HCT116 (cell line): ENCODE results near the gene CYP4F3. TPM values are rescaled to one million over a fixed set of nuclear protein-coding genes. Genes with fewer than 3 reads are reported as not detected.

Experiments used
- ATAC-seq: fragments of 200-7000 bp; cut with Tn5 transposase; 2 replicates; pipeline ENCODE4 v1.9.1; 2020; ENCODE audit warnings: mild to moderate bottlenecking, moderate library complexity
- BruUV-seq: library from RNA; stranded (reverse); fragments of 400-500 nt; replicated peaks from 2 replicates; lab custom pipeline; 2021; lab: Mats Ljungman, UMichigan
- CTCF ChIA-PET: fragments of 300-600 bp; sonication (Branson Sonifier 250); formaldehyde crosslinking; loops from one replicate; lab custom pipeline; 2021; ENCODE audit warnings: antibody characterized with exemption; lab: Charles Lee
- POLR2A ChIA-PET: fragments of 300-600, 350-600 bp; sonication (Branson Sonifier 250); formaldehyde crosslinking; loops from one replicate; lab custom pipeline; 2021; ENCODE audit warnings: antibody characterized with exemption; lab: Charles Lee
- RAD21 ChIA-PET, 2 experiments: fragments of 300-600 bp; sonication (Branson Sonifier 250); formaldehyde crosslinking; loops; one replicate each; lab custom pipeline; 2023; ENCODE audit warnings: low total read pairs in 2 of 2; ENCODE audit not compliant: uncharacterized antibody in 2 of 2, unreplicated experiment in 2 of 2, low non-redundant PET in 1 of 2; lab: Charles Lee
- DNase-seq: peaks from one replicate; pipeline ENCODE4 v3.0.0-alpha.2; 2010; ENCODE audit warnings: low read depth, low spot score
- H2AFZ ChIP-seq: fragments of 200-600 bp; shearing (Covaris generic), sonication (generic); 2 replicates; pipeline ENCODE4 v1.6.1; 2017; ENCODE audit warnings: low read depth, mixed run types, mixed read lengths, antibody characterized with exemption, low read length; ENCODE audit not compliant: poor library complexity, severe bottlenecking
- H3K27ac ChIP-seq: 2 replicates; pipeline ENCODE4 v1.5.1; 2012; ENCODE audit warnings: low read depth, low read length
- H3K27me3 ChIP-seq: fragments of 200-600 bp; sonication (generic); 2 replicates; pipeline ENCODE4 v1.6.1; 2016; ENCODE audit warnings: mixed run types, low read length, mixed read lengths; ENCODE audit not compliant: insufficient read depth
- H3K36me3 ChIP-seq, 2 experiments: fragments of 200-500 bp in 1 of 2; fragments of 200-600 bp in 1 of 2; sonication (Bioruptor generic) in 1 of 2; sonication (generic) in 1 of 2; 2 replicates each; pipeline versions ENCODE4 v1.5.1 to v1.6.1; 2014 to 2016; ENCODE audit warnings: low read length in 2 of 2, inconsistent platforms in 1 of 2, mixed read lengths in 1 of 2, mixed run types in 1 of 2; ENCODE audit not compliant: insufficient read depth in 2 of 2, control insufficient read depth in 1 of 2
- H3K4me1 ChIP-seq, 2 experiments: fragments of 200-600 bp in 1 of 2; sonication (generic) in 1 of 2; 2 replicates each; pipeline versions ENCODE4 v1.5.1 to v1.6.1; 2012 to 2017; ENCODE audit warnings: low read length in 2 of 2, inconsistent platforms in 1 of 2, mild to moderate bottlenecking in 1 of 2, mixed read lengths in 1 of 2, mixed run types in 1 of 2, moderate library complexity in 1 of 2; ENCODE audit not compliant: insufficient read depth in 2 of 2, control insufficient read depth in 1 of 2
- H3K4me2 ChIP-seq: fragments of 200-600 bp; sonication (generic); 2 replicates; pipeline ENCODE4 v1.6.1; 2017; ENCODE audit warnings: mixed run types, low read length, mixed read lengths
- H3K4me3 ChIP-seq, 2 experiments: fragments of 200-600 bp in 1 of 2; sonication (generic) in 1 of 2; replicated peaks in 1 of 2; 2 replicates each; pipeline ENCODE4 v1.5.1; 2011 to 2016; ENCODE audit warnings: low read length in 2 of 2, control low read depth in 1 of 2, low read depth in 1 of 2, mild to moderate bottlenecking in 1 of 2, mixed read lengths in 1 of 2, mixed run types in 1 of 2
- H3K79me2 ChIP-seq: fragments of 200-600 bp; sonication (generic); 2 replicates; pipeline ENCODE4 v1.6.1; 2017; ENCODE audit warnings: mild to moderate bottlenecking, mixed run types, low read length, moderate library complexity, mixed read lengths; ENCODE audit not compliant: insufficient read depth
- H3K9ac ChIP-seq: fragments of 200-600 bp; sonication (generic); 2 replicates; pipeline ENCODE4 v1.6.1; 2016; ENCODE audit warnings: low read length, mixed read lengths
- H3K9me2 ChIP-seq: fragments of 200-600 bp; sonication (generic), shearing (Covaris generic); 2 replicates; pipeline ENCODE4 v1.6.1; 2017; ENCODE audit warnings: mixed run types, mild to moderate bottlenecking, moderate library complexity; ENCODE audit not compliant: insufficient read depth
- H3K9me3 ChIP-seq, 2 experiments: fragments of 200-500 bp in 1 of 2; fragments of 200-600 bp in 1 of 2; sonication (Bioruptor generic) in 1 of 2; sonication (generic) in 1 of 2; 2 replicates each; pipeline ENCODE4 v1.6.1; 2014 to 2017; ENCODE audit warnings: low read length in 2 of 2, mixed read lengths in 2 of 2, inconsistent platforms in 1 of 2, low read depth in 1 of 2, mild to moderate bottlenecking in 1 of 2, mixed run types in 1 of 2, moderate library complexity in 1 of 2; ENCODE audit not compliant: control insufficient read depth in 1 of 2, insufficient read depth in 1 of 2
- H4K20me1 ChIP-seq: fragments of 200-600 bp; sonication (generic), shearing (Covaris generic); 2 replicates; pipeline ENCODE4 v1.6.1; 2017; ENCODE audit warnings: mixed run types, mild to moderate bottlenecking, moderate library complexity; ENCODE audit not compliant: insufficient read depth
- CBX3 ChIP-seq: IDR thresholded peaks from 2 replicates; pipeline ENCODE4 v1.6.1; 2012; ENCODE audit warnings: low read depth
- CEBPB ChIP-seq: IDR thresholded peaks from 2 replicates; pipeline ENCODE4 v1.6.1; 2012; ENCODE audit warnings: low read depth
- EGR1 ChIP-seq: IDR thresholded peaks from 2 replicates; pipeline ENCODE4 v1.6.1; 2012; ENCODE audit warnings: low read depth
- EZH2phosphoT487 ChIP-seq: fragments of 200-600 bp; IDR thresholded peaks from 2 replicates; pipeline ENCODE4 v1.6.1; 2018; ENCODE audit warnings: antibody characterized with exemption, borderline replicate concordance
- FOSL1 ChIP-seq: IDR thresholded peaks from 2 replicates; pipeline ENCODE4 v1.6.1; 2012; ENCODE audit warnings: low read depth
- JUND ChIP-seq: IDR thresholded peaks from 2 replicates; pipeline ENCODE4 v1.6.1; 2012
- RAD21 ChIP-seq: IDR thresholded peaks from 2 replicates; pipeline ENCODE4 v1.6.1; 2012; ENCODE audit warnings: low read depth, mild to moderate bottlenecking
- SP1 ChIP-seq: IDR thresholded peaks from 2 replicates; pipeline ENCODE4 v1.6.1; 2012; ENCODE audit warnings: low read depth
- YY1 ChIP-seq: IDR thresholded peaks from 2 replicates; pipeline ENCODE4 v1.6.1; 2011; ENCODE audit warnings: low read length, low read depth, moderate library complexity, mild to moderate bottlenecking; ENCODE audit not compliant: insufficient replicate concordance; ENCODE audit errors: extremely low read depth
- ZNF274 ChIP-seq: fragments of 200-500 bp; sonication (Bioruptor generic); IDR thresholded peaks from 2 replicates; pipeline ENCODE4 v1.6.1; 2014; ENCODE audit warnings: mild to moderate bottlenecking, low read depth, low read length, inconsistent platforms
- intact Hi-C: fragments of 100-400 bp; cut with micrococcal nuclease; formaldehyde crosslinking; loops from 2 replicates; pipeline ENCODE4 v1.10.0; 2022
- total RNA-seq: library from RNA; stranded (reverse); gene quantifications from one replicate; pipeline ENCODE4 v1.2.1, GENCODE V29; 2021; ENCODE audit not compliant: unreplicated experiment
- TF ChIP-seq, protein P1 (sequence below): IDR thresholded peaks from 2 replicates; pipeline ENCODE4 v1.6.1; 2011; ENCODE audit warnings: mild to moderate bottlenecking, low read length, moderate library complexity; ENCODE audit not compliant: insufficient replicate concordance; ENCODE audit errors: extremely low read depth
- TF ChIP-seq, protein P2 (sequence below): IDR thresholded peaks from 2 replicates; pipeline ENCODE4 v1.6.1; 2012; ENCODE audit warnings: low read depth
- TF ChIP-seq, protein P3 (sequence below), 3 experiments: fragments of 200-600 bp in 1 of 3; sonication (generic) in 1 of 3; IDR thresholded peaks in 2 of 3; conservative IDR thresholded peaks in 1 of 3; 2 replicates each; pipeline ENCODE4 v1.5.1; 2012 to 2017; ENCODE audit warnings: low read depth in 2 of 3, low read length in 2 of 3, antibody characterized with exemption in 1 of 3, borderline replicate concordance in 1 of 3, control low read depth in 1 of 3, mild to moderate bottlenecking in 1 of 3, mixed read lengths in 1 of 3, mixed run types in 1 of 3, moderate library complexity in 1 of 3; ENCODE audit not compliant: insufficient read depth in 1 of 3

CYP4F3 gene
- total RNA-seq, 1 experiment from 2014 or later, result 3.6 TPM

DNA sequence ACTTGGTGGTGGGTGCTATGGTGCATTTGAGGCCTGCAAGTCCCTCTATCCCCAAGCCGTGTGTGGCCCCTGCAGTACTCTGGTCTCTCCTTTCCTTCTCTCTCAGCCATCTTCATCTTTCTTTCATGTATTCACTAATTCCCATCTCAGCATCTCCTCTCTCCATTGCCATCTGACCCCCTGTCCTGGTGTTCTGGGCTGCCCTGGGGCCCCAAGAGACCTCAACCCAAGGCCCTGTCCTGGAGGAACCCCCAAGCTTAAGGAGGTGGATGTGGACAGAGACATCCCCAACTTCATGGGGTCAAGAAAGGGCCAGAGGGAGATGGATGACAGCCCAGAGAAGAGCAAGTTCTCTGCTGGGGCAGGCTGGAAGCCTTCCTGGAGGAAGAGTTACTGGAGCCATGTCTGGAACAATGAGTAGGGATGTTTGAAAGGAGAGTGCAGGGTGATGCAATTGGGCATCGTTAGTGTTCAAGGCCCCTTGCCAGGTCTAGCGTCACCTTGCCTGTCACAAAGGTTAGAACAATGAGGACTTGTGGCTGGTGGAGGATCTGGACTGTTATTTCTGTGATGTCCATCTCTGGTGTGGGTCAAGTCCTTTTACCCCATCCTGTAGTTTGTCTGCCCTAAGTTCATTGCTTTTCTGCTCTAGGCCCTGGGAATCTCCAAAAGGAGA lies 3.5 kb downstream of the CYP4F3 start (continued):
- TF ChIP-seq EZH2phosphoT487, result no peak
- TF ChIP-seq FOSL1, result no peak

DNA sequence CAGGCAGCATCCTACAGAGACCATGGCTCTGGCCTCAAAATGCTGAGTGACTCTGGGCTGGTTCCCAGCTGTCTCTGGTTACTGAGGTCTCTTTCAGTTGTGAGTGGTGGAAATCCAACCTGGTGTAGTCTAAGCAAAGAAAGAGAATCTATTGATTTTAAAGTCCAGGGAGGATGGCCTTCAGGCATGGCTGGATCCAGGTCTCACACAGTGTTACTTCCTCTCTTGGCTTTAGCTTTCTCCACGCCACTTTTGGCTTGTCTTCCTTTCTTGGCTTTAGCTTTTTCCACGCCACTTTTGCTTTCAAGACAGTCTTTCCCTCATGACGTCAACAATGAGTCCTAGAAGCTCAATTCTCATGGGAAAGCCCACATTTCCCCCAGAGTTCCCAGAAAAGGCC lies 4.1 kb downstream of the CYP4F3 start:
- H3K4me2 ChIP-seq, result no peak overlapping the region
- ChIA-PET CTCF (no interaction called here), RAD21 (no interaction called here), POLR2A (no interaction called here)
- no peak overlapping the region for H3K4me3 ChIP-seq
- no peaks in the 10 kb centered on the region for H3K9me3 ChIP-seq
- no peaks in the 10 kb centered on the region for H4K20me1 ChIP-seq
- TF ChIP-seq EGR1, result no peak
- TF ChIP-seq JUND, result no peak
- no peak for TF ChIP-seq CEBPB
- TF ChIP-seq YY1, result no peak
- TF ChIP-seq, protein P1, sequence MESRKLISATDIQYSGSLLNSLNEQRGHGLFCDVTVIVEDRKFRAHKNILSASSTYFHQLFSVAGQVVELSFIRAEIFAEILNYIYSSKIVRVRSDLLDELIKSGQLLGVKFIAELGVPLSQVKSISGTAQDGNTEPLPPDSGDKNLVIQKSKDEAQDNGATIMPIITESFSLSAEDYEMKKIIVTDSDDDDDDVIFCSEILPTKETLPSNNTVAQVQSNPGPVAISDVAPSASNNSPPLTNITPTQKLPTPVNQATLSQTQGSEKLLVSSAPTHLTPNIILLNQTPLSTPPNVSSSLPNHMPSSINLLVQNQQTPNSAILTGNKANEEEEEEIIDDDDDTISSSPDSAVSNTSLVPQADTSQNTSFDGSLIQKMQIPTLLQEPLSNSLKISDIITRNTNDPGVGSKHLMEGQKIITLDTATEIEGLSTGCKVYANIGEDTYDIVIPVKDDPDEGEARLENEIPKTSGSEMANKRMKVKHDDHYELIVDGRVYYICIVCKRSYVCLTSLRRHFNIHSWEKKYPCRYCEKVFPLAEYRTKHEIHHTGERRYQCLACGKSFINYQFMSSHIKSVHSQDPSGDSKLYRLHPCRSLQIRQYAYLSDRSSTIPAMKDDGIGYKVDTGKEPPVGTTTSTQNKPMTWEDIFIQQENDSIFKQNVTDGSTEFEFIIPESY, result no peak
- TF ChIP-seq ZNF274, result no peak
- no peak for TF ChIP-seq RAD21
- TF ChIP-seq SP1, result no peak
- TF ChIP-seq, protein P2, sequence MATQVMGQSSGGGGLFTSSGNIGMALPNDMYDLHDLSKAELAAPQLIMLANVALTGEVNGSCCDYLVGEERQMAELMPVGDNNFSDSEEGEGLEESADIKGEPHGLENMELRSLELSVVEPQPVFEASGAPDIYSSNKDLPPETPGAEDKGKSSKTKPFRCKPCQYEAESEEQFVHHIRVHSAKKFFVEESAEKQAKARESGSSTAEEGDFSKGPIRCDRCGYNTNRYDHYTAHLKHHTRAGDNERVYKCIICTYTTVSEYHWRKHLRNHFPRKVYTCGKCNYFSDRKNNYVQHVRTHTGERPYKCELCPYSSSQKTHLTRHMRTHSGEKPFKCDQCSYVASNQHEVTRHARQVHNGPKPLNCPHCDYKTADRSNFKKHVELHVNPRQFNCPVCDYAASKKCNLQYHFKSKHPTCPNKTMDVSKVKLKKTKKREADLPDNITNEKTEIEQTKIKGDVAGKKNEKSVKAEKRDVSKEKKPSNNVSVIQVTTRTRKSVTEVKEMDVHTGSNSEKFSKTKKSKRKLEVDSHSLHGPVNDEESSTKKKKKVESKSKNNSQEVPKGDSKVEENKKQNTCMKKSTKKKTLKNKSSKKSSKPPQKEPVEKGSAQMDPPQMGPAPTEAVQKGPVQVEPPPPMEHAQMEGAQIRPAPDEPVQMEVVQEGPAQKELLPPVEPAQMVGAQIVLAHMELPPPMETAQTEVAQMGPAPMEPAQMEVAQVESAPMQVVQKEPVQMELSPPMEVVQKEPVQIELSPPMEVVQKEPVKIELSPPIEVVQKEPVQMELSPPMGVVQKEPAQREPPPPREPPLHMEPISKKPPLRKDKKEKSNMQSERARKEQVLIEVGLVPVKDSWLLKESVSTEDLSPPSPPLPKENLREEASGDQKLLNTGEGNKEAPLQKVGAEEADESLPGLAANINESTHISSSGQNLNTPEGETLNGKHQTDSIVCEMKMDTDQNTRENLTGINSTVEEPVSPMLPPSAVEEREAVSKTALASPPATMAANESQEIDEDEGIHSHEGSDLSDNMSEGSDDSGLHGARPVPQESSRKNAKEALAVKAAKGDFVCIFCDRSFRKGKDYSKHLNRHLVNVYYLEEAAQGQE, result no peak
- no peak for TF ChIP-seq FOSL1
- no peak for TF ChIP-seq EZH2phosphoT487
- TF ChIP-seq, protein P3, sequence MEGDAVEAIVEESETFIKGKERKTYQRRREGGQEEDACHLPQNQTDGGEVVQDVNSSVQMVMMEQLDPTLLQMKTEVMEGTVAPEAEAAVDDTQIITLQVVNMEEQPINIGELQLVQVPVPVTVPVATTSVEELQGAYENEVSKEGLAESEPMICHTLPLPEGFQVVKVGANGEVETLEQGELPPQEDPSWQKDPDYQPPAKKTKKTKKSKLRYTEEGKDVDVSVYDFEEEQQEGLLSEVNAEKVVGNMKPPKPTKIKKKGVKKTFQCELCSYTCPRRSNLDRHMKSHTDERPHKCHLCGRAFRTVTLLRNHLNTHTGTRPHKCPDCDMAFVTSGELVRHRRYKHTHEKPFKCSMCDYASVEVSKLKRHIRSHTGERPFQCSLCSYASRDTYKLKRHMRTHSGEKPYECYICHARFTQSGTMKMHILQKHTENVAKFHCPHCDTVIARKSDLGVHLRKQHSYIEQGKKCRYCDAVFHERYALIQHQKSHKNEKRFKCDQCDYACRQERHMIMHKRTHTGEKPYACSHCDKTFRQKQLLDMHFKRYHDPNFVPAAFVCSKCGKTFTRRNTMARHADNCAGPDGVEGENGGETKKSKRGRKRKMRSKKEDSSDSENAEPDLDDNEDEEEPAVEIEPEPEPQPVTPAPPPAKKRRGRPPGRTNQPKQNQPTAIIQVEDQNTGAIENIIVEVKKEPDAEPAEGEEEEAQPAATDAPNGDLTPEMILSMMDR (IDR thresholded peaks at IDR 0.05 in 2 of 3, conservative IDR thresholded peaks at IDR 0.05 in 1 of 3; ENCODE audit: borderline replicate concordance in 1 of 3, insufficient read depth in 1 of 3, low read depth in 2 of 3, low read length in 2 of 3), result no peak
- no peak for TF ChIP-seq CBX3
- BruUV-seq, result no TSS peak
- no peak for DNase-seq
- no peaks in the 10 kb centered on the region for H3K9me2 ChIP-seq
- ATAC-seq, result no peak
- intact Hi-C loops, result no loop called here
- peaks cover 15 to 24% of the 10 kb centered on the region in 2 experiments for H3K4me1 ChIP-seq
- no peak overlapping the region for H2AFZ ChIP-seq
- H3K27me3 ChIP-seq, result no peaks in the 10 kb centered on the region
- no peaks in the 10 kb centered on the region for H3K79me2 ChIP-seq
- H3K27ac ChIP-seq, result no peak overlapping the region
- no peak overlapping the region for H3K9ac ChIP-seq
- no peaks in the 10 kb centered on the region for H3K36me3 ChIP-seq
